Thymus (tissue), 11 donors: ENCODE results near the gene PNPLA7. TPM values are rescaled to one million over a fixed set of nuclear protein-coding genes. Genes with fewer than 3 reads are reported as not detected.
"Not testable (repeated sequence)": the region's sequence is repeated elsewhere in the genome, so short reads cannot be mapped to it uniquely, and the experiment has no call there.

ENCODE experiments used
- DNase-seq, 9 donors: peaks; one replicate each; pipeline ENCODE4 v3.0.0-alpha.2; 2013; ENCODE audit warnings: low spot score in 9 of 9, low read depth in 6 of 9, missing footprints in 1 of 9
- H3K27ac ChIP-seq, 2 donors: one replicate each; pipeline ENCODE4 v1.5.1; 2013; ENCODE audit warnings: control low read depth in 1 of 2, low read depth in 1 of 2, low read length in 1 of 2, mild to moderate bottlenecking in 1 of 2, moderate library complexity in 1 of 2
- H3K27me3 ChIP-seq, 2 donors: one replicate each; pipeline ENCODE4 v1.5.1; 2013; ENCODE audit warnings: low read length in 1 of 2; ENCODE audit not compliant: control insufficient read depth in 2 of 2, insufficient read depth in 1 of 2
- H3K36me3 ChIP-seq, 2 donors: one replicate each; pipeline ENCODE4 v1.5.1; 2013; ENCODE audit warnings: low read length in 1 of 2, mild to moderate bottlenecking in 1 of 2, moderate library complexity in 1 of 2; ENCODE audit not compliant: control insufficient read depth in 2 of 2, insufficient read depth in 2 of 2
- H3K4me1 ChIP-seq, 2 donors: one replicate each; pipeline ENCODE4 v1.5.1; 2013; ENCODE audit warnings: low read length in 2 of 2; ENCODE audit not compliant: control insufficient read depth in 2 of 2, insufficient read depth in 2 of 2
- H3K4me3 ChIP-seq, 2 donors: one replicate each; pipeline ENCODE4 v1.5.1; 2013; ENCODE audit warnings: low read length in 2 of 2, control low read depth in 1 of 2, mild to moderate bottlenecking in 1 of 2
- H3K9me3 ChIP-seq, 2 donors: one replicate each; pipeline ENCODE4 v1.5.1; 2013; ENCODE audit warnings: low read length in 1 of 2, mild to moderate bottlenecking in 1 of 2; ENCODE audit not compliant: control insufficient read depth in 2 of 2, insufficient read depth in 1 of 2
- WGBS: extraction: QIAGEN DNeasy Blood & Tissue Kit; methylation state at CpG from one replicate; pipeline ENCODE4 v1.1.7; 2013; 5-methylcytosine and 5-hydroxymethylcytosine counted together
- polyA plus RNA-seq: library from polyadenylated mRNA; stranded (reverse); fragments of 200-250 nt; gene quantifications from one replicate; pipeline ENCODE4 v1.2.3, GENCODE V29; 2013
- total RNA-seq: library from RNA; stranded (reverse); fragments of 120-200 nt; gene quantifications from one replicate; pipeline ENCODE4 v1.2.4, GENCODE V29; 2013
- donor health status: healthy.

Gene PNPLA7
- total and polyA plus RNA-seq, 2 donors = 1.6 to 11.5 TPM

DNA sequence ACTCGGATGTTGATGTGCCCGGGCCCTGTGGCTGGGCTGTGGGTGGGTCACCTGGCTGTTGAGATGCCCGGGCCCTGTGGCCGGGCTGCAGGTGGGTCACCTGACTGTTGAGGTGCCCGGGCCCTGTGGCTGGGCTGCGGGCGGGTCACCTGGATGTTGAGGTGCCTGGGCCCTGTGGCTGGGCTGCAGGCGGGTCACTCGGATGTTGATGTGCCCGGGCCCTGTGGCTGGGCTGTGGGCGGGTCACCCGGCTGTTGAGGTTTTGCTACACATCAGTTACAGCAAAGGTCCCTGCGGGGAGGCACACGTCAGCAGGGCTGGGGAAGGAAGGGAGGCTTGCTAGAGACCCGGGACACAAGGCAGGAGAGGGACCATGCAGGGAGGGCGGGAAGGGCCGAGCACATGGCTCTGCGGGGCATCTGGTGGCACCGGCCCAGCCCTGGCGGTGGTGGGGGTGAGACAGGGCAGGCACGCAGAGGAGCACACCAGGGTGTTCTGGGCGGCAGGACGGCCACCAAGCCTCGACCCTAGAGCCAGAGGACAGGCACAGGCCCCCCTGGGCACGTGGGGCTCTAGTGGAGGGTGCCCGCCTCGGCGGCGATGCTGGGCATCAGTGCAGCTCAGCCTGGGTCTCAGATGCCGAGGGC is 35.4 kb downstream of the PNPLA7 start:
- no peak overlapping the region for H3K27ac ChIP-seq

DNA sequence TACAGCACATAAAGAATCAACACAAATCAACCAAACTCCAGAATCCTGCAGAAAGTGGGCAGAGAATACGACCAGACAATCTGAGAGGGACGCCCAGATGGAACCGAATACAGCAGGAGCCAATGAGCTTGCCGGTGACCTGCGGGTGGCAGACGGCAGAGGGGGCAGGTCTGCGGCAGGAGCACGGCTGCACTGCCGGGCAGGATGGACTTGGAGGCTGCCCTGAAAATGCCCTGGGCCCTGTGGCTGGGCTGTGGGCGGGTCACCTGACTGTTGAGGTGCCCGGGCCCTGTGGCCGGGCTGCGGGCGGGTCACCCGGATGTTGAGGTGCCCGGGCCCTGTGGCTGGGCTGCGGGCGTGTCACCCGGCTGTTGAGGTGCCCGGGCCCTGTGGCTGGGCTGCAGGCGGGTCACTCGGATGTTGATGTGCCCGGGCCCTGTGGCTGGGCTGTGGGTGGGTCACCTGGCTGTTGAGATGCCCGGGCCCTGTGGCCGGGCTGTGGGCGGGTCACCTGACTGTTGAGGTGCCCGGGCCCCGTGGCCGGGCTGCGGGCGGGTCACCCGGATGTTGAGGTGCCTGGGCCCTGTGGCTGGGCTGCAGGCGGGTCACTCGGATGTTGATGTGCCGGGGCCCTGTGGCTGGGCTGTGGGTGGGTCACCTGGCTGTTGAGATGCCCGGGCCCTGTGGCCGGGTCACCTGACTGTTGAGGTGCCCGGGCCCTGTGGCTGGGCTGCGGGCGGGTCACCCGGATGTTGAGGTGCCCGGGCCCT is 36.2 kb downstream of the PNPLA7 start:
- H3K4me3 ChIP-seq, DNase-seq: not testable (repeated sequence)
- 94% methylated on average over 42 of the region's 42 CpGs for WGBS

More for the DNA sequence above, 35.4 kb downstream of the PNPLA7 start:
- Histone ChIP-seq H3K4me3 (no peak overlapping the region), H3K36me3 (no peaks in the 10 kb centered on the region), H3K27me3 (no peaks in the 10 kb centered on the region), H3K9me3 (peaks cover 0 to 4% of the 10 kb centered on the region in 2 donors), H3K4me1 (no peaks in the 10 kb centered on the region)
- DNase-seq = no peak
- WGBS = 96% methylated on average over 29 of the region's 30 CpGs

DNA sequence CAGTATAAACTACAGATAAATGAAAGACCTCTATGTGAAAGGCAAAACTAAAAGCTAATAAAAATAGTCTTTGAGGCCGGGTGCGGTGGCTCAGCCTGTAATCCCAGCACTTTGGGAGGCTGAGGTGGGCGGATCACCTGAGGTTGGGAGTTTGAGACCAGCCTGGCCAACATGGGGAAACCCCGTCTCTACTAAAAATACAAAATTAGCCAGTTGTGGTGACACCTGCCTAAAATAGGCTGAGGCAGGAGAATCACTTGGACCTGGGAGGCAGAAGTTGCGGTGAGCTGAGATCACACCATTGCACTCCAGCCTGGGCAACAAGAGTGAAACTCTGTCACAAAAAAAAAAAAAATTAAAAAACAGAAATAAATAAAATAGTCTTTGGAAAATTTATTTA is 37.1 kb downstream of the PNPLA7 start:
- H3K36me3 ChIP-seq, DNase-seq, H3K9me3 ChIP-seq, H3K4me3 ChIP-seq, H3K4me1 ChIP-seq, H3K27ac ChIP-seq, H3K27me3 ChIP-seq: not testable (repeated sequence)
- 87% methylated on average over 5 of the region's 5 CpGs for WGBS

More for the DNA sequence above, 36.2 kb downstream of the PNPLA7 start:
- H3K36me3 ChIP-seq, H3K27me3 ChIP-seq, H3K4me1 ChIP-seq, H3K9me3 ChIP-seq, H3K27ac ChIP-seq: not testable (repeated sequence)

DNA sequence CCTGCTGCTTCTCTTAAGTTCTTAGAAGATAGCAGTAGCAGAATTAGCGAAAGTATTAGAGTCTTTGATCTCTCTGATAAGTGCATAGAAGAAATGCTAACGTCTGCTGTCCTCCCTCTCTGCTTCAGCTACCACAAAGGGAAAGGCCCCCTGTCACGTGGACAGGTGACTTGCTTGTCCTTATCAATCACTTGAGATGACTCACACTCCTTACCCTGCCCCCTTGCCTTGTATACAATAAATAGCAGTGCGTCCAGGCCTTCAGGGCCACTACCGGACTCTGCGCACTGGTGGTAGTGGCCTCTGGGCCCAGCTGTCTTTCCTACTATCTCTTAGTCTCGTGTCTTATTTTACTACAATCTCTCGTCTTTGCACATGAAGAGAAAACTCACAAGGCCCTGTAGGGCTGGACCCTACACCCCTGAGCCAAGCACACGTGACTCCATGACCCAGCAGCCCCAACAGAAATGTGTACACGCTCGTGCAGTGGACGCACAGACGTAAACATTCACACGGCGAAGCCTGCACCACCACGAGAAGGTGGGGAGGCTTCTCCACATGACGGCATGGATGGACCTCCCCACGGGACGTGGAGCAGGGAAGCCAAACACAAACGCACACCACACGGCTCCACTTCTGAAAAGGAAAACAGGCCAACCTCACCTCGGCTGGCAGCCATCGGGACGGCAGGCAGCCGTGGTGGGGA is 38.3 kb downstream of the PNPLA7 start:
- no peaks in the 10 kb centered on the region for H3K27me3 ChIP-seq
- H3K9me3 ChIP-seq = peaks cover 0 to 4% of the 10 kb centered on the region in 2 donors
- DNase-seq = no peak
- no peaks in the 10 kb centered on the region for H3K4me1 ChIP-seq
- H3K36me3 ChIP-seq = no peaks in the 10 kb centered on the region
- 96% methylated on average over 25 of the region's 25 CpGs for WGBS
- H3K27ac ChIP-seq = no peak overlapping the region
- H3K4me3 ChIP-seq = no peak overlapping the region

DNA sequence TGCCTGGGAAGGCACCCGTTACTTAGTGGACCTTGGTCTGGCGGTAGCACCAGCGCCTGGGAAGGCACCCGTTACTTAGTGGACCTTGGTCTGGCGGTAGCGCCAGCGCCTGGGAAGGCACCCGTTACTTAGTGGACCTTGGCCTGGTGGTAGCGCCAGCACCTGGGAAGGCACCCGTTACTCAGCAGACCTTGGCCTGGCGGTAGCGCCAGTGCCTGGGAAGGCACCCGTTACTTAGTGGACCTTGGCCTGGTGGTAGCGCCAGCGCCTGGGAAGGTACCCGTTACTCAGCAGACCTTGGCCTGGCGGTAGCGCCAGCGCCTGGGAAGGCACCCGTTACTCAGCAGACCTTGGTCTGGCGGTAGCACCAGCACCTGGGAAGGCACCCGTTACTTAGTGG is 39.1 kb downstream of the PNPLA7 start:
- H3K9me3 ChIP-seq, H3K36me3 ChIP-seq, DNase-seq, H3K27ac ChIP-seq, H3K27me3 ChIP-seq, H3K4me3 ChIP-seq, H3K4me1 ChIP-seq: not testable (repeated sequence)
- WGBS = 96% methylated on average over 22 of the region's 22 CpGs

DNA sequence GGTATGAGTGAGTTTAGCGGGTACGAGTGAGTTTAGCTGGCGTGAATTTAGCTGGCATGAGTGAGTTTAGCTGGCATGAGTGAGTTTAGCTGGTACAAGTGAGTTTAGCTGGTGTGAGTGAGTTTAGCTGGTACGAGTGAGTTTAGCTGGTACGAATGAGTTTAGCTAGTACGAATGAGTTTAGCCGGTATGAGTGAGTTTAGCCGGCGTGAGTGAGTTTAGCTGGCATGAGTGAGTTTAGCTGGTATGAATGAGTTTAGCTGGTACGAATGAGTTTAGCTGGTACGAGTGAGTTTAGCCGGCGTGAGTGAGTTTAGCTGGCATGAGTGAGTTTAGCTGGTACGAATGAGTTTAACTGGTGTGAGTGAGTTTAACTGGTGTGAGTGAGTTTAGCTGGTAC is 41.0 kb downstream of the PNPLA7 start:
- WGBS = 82% methylated on average over 14 of the region's 14 CpGs

DNA sequence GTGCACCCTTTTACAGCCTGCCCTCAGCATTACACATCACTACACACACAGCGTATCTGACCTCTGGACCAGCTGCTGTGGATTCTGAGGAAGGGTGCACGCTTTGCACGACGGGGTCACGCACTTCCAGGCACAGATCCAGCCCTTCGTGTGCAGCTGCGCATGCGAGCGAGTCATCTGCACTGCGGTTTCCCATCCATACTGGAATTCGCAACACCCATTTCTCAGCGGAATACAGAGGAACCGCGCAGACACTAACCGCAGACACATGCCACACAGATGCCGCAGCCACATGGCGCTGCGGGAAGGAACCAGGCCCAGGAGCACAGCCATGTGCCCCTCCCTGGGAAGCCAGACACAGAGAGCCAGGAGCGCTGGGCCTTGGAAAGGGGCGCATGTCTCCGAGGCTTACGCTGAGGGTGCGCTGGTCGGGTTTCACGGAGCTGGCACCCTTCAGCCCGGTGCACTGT is 43.5 kb downstream of the PNPLA7 start:
- H3K4me3 ChIP-seq = no peak overlapping the region
- H3K27ac ChIP-seq = no peak overlapping the region
- no peak for DNase-seq
- 97% methylated on average over 26 of the region's 26 CpGs for WGBS
- H3K27me3 ChIP-seq = no peaks in the 10 kb centered on the region
- H3K36me3 ChIP-seq = no peaks in the 10 kb centered on the region
- H3K9me3 ChIP-seq = peaks cover 0 to 13% of the 10 kb centered on the region in 2 donors
- H3K4me1 ChIP-seq = no peaks in the 10 kb centered on the region

More for the DNA sequence above, 41.0 kb downstream of the PNPLA7 start:
- Histone ChIP-seq H3K27me3 (no peaks in the 10 kb centered on the region), H3K36me3 (no peaks in the 10 kb centered on the region), H3K9me3 (peaks cover 0 to 6% of the 10 kb centered on the region in 2 donors), H3K4me3 (no peak overlapping the region), H3K27ac (no peak overlapping the region), H3K4me1 (no peaks in the 10 kb centered on the region)
- no peak for DNase-seq

DNA sequence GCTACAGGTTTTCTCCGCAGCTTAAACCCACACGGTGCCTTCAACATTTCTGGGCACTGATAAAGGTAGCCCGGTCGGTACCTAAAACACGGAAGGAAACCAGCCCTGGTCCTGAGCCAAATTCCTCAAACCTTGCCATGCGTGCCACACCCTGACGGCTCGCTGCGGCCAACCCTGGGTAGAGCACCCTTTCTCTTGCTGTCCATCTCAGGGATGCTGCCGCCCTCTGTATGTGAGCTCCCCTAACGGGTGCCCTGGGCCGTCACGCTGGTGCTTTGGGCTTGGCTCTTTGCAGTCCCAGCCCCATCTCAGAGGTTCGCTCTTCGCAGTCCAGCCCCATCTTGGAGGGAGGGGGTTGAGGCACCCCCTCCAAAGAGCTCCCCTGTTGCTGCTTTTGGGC is 43.9 kb downstream of the PNPLA7 start:
- no peak for DNase-seq
- WGBS = 97% methylated on average over 15 of the region's 15 CpGs

More for the DNA sequence above, 43.9 kb downstream of the PNPLA7 start:
- Histone ChIP-seq H3K36me3 (no peaks in the 10 kb centered on the region), H3K27me3 (no peaks in the 10 kb centered on the region), H3K4me1 (no peaks in the 10 kb centered on the region), H3K9me3 (peaks cover under 1 to 18% of the 10 kb centered on the region in 2 donors), H3K27ac (no peak overlapping the region), H3K4me3 (no peak overlapping the region)
